ENCODE measurements around the gene CTSW. TPM values are rescaled to one million over a fixed set of nuclear protein-coding genes. Genes with fewer than 3 reads are reported as not detected.

Gene CTSW
- total and polyA plus RNA-seq, 7 donors = 0.08 to 0.91 (median 0.36) TPM

DNA sequence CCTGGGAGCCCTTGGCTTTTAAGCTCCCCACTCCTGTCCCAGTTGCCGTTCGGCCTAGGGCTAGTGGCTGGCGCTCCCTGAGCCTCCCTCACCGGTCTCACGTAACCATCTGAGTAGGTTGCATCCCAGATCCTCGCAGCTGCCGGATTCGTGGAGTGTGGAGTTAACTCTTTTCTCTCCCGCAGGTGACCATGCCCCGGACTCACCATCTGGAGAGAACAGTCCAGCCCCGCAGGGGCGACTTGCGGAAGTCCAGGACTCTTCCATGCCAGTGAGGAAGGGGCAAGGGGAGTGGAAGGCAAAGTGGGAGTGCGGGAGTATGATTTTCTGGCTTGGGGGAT lies 18.5 kb upstream of the CTSW start:
- ATAC-seq (no peak), DNase-seq (no peak)
- Histone ChIP-seq H3K27me3 (ENCODE audit: insufficient read depth in 3 of 3, low read length in 2 of 3) (no peaks in the 10 kb centered on the region), H3K9me3 (no peaks in the 10 kb centered on the region), H3K27ac (peak overlapping the region; percentile 99), H3K36me3 (ENCODE audit: insufficient read depth in 1 of 2, low read depth in 1 of 2) (peaks cover 0 to 47% of the 10 kb centered on the region in 2 donors), H3K4me1 (peaks cover 16% of the 10 kb centered on the region), H3K4me3 (peak overlapping the region; percentile 100)
- TF ChIP-seq, protein P1, sequence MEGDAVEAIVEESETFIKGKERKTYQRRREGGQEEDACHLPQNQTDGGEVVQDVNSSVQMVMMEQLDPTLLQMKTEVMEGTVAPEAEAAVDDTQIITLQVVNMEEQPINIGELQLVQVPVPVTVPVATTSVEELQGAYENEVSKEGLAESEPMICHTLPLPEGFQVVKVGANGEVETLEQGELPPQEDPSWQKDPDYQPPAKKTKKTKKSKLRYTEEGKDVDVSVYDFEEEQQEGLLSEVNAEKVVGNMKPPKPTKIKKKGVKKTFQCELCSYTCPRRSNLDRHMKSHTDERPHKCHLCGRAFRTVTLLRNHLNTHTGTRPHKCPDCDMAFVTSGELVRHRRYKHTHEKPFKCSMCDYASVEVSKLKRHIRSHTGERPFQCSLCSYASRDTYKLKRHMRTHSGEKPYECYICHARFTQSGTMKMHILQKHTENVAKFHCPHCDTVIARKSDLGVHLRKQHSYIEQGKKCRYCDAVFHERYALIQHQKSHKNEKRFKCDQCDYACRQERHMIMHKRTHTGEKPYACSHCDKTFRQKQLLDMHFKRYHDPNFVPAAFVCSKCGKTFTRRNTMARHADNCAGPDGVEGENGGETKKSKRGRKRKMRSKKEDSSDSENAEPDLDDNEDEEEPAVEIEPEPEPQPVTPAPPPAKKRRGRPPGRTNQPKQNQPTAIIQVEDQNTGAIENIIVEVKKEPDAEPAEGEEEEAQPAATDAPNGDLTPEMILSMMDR (IDR thresholded peaks at IDR 0.05) = no peak
- 11 to 13% (median 11%) methylated on average over 14 of the region's 14 CpGs for WGBS, 3 donors
- intact Hi-C loops (cut with DNase I) = loop anchor here in 1 of 2 donors (2.0 kb wide), 1 partner anchor 26 kb away; no protein-coding TSS in a partner anchor

DNA sequence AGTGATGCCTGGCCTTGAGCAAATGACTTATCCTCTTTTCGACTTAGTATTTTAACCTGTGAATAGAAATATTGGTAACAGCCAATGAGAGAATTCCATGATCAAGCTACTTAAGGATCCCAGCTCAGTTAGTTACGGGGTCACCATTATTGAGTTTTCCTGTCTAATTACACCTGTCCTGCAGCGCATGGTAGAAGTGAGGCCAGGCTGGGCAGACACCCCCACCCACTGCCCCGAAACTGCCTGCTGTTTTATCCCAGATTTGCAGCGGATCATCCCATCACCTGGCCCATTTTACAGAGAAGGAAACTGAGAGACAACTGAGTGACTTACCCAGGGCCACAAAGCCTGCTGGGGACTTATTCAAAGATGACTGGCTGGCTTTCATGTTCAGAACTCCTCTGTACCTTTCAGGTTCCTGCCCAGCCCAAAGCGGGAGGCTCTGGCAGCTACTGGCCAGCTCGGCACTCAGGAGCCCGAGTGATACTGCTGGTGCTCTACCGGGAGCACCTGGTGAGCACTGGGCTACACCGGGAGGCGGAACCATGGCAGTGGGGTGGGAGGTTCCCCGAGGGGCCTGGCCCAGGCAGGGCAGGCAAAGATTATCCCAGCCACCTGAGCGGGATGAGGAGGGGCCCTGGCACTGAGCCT lies 18.0 kb upstream of the CTSW start:
- Histone ChIP-seq H3K36me3 (ENCODE audit: insufficient read depth in 1 of 2, low read depth in 1 of 2) (peaks cover 0 to 50% of the 10 kb centered on the region in 2 donors), H3K4me1 (peaks cover 13% of the 10 kb centered on the region), H3K27ac (peak overlapping the region; percentile 99), H3K9me3 (no peaks in the 10 kb centered on the region), H3K27me3 (ENCODE audit: insufficient read depth in 3 of 3, low read length in 2 of 3) (no peaks in the 10 kb centered on the region), H3K4me3 (peak overlapping the region; percentile 100)
- DNase-seq (no peak), ATAC-seq (no peak)
- intact Hi-C loops (cut with DNase I) = loop anchor here in 1 of 2 donors (2.0 kb wide), 1 partner anchor 25 kb away; no protein-coding TSS in a partner anchor
- 87 to 88% (median 88%) methylated on average over 13 of the region's 13 CpGs for WGBS, 3 donors
- TF ChIP-seq, protein P1 (IDR thresholded peaks at IDR 0.05) = no peak

DNA sequence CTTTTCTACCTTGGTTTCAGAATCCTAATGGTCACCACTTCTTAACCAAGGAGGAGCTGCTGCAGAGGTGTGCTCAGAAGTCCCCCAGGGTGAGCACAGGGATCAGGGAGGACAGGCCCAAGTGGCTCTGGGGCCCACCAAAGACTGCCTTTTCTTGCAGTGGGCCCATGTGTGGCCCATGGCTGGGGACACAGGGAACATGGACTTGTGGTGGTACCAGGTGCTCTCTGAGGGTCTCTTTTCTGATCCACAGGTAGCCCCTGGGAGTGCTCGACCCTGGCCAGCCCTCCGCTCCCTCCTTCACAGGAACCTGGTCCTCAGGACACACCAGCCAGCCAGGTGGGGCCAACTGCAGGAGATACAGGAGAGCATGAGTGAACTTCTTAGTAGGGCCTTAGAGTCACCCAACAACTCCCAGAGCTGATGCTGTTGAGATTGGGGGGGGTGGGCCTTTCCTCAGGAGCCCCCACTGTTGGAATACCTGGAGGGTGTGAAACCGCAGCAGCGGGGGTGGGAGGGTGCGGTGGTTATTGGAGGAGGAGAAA lies 17.4 kb upstream of the CTSW start:
- peaks cover 0 to 56% of the 10 kb centered on the region in 2 donors for H3K36me3 ChIP-seq (ENCODE audit: insufficient read depth in 1 of 2, low read depth in 1 of 2)
- intact Hi-C loops (cut with DNase I) = no loop called here
- H3K4me3 ChIP-seq = no peak overlapping the region
- no peaks in the 10 kb centered on the region for H3K27me3 ChIP-seq (ENCODE audit: insufficient read depth in 3 of 3, low read length in 2 of 3)
- TF ChIP-seq, protein P1 (IDR thresholded peaks at IDR 0.05) = no peak
- H3K4me1 ChIP-seq = peaks cover 13% of the 10 kb centered on the region
- no peaks in the 10 kb centered on the region for H3K9me3 ChIP-seq
- peak in 1 of 2 donors; percentile 56 for DNase-seq
- H3K27ac ChIP-seq = peak overlapping the region; percentile 9
- 76 to 91% (median 77%) methylated on average over 5 of the region's 5 CpGs for WGBS, 3 donors
- no peak for ATAC-seq

- DNase-seq (peak in 1 of 2 donors; percentile 59), ATAC-seq (no peak)
- Histone ChIP-seq H3K4me1 (peaks cover 13% of the 10 kb centered on the region), H3K4me3 (no peak overlapping the region), H3K27me3 (ENCODE audit: insufficient read depth in 3 of 3, low read length in 2 of 3) (no peaks in the 10 kb centered on the region), H3K9me3 (no peaks in the 10 kb centered on the region), H3K36me3 (ENCODE audit: insufficient read depth in 1 of 2, low read depth in 1 of 2) (peaks cover 0 to 65% of the 10 kb centered on the region in 2 donors), H3K27ac (no peak overlapping the region)
- TF ChIP-seq, protein P1 (IDR thresholded peaks at IDR 0.05) = no peak
- WGBS, 3 donors = 85 to 87% (median 85%) methylated on average over 22 to 24 of the region's 24 CpGs
- intact Hi-C loops (cut with DNase I) = no loop called here
Measured at GRCh38 chr11:65862941-65863888, 16.4 kb upstream of the CTSW start.
